ENCODE data around the gene CACNA1C. TPM values are rescaled to one million over a fixed set of nuclear protein-coding genes. Genes with fewer than 3 reads are reported as not detected.

Gene CACNA1C
- total and polyA plus RNA-seq, 10 of the 15 experiments (the other 5 are each of a cell fraction or from before 2014, with no cell fraction given): under 0.01 to 0.15 (median 0.09) TPM; not detected in 5

DNA sequence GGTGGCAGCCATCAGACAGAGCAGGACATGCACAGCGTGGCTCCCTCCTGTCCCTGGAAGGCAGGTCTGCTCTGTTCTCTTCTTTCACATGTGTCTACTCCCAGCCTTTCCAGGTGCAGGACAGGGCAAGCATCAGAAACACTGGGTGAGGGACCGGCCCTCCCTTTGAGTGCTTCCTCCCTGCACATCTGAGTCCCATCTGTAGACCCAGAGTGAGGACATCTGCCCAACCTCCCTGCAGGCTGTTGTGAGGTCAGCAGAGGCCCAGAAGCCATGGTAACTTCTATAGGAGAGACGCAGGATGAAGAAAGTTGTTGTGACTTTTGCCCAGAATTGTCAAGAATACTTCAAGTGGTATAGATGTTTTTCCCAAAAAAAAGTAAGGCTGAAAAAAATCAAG is 282.7 kb downstream of the CACNA1C start:
- CTCF ChIA-PET: interaction anchor here (0.6 kb wide), 1 partner anchor 1727 kb away, joined by 4 read pairs; no protein-coding TSS in a partner anchor
- TF ChIP-seq SMARCA5 (IDR thresholded peaks at IDR 0.05): no peak
- TF ChIP-seq, protein P1, sequence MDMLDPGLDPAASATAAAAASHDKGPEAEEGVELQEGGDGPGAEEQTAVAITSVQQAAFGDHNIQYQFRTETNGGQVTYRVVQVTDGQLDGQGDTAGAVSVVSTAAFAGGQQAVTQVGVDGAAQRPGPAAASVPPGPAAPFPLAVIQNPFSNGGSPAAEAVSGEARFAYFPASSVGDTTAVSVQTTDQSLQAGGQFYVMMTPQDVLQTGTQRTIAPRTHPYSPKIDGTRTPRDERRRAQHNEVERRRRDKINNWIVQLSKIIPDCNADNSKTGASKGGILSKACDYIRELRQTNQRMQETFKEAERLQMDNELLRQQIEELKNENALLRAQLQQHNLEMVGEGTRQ (IDR thresholded peaks at IDR 0.05; ENCODE audit: borderline replicate concordance, low read depth, low read length): no peak
- TF ChIP-seq, protein P2, sequence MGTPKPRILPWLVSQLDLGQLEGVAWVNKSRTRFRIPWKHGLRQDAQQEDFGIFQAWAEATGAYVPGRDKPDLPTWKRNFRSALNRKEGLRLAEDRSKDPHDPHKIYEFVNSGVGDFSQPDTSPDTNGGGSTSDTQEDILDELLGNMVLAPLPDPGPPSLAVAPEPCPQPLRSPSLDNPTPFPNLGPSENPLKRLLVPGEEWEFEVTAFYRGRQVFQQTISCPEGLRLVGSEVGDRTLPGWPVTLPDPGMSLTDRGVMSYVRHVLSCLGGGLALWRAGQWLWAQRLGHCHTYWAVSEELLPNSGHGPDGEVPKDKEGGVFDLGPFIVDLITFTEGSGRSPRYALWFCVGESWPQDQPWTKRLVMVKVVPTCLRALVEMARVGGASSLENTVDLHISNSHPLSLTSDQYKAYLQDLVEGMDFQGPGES (IDR thresholded peaks at IDR 0.05): no peak
- Histone ChIP-seq H3K27me3 (replicated peaks in 1 of 2; ENCODE audit: control insufficient read depth in 2 of 2, insufficient read depth in 2 of 2, low read length in 1 of 2) (no peaks in the 10 kb centered on the region), H3K4me2 (ENCODE audit: control insufficient read depth, insufficient read depth) (peak overlapping the region; percentile 9; the same call in 1 of the 2 replicates), H3K9ac (ENCODE audit: control insufficient read depth, insufficient read depth, low read length) (no peak overlapping the region), H4K20me1 (ENCODE audit: control insufficient read depth, insufficient read depth) (no peaks in the 10 kb centered on the region), H2AFZ (ENCODE audit: control insufficient read depth, low read depth, low read length) (no peak overlapping the region), H3K4me3 (no peak overlapping the region), H3K4me1 (ENCODE audit: control insufficient read depth, insufficient read depth, low read length) (peaks cover 25% of the 10 kb centered on the region), H3K36me3 (ENCODE audit: control insufficient read depth in 2 of 2, insufficient read depth in 2 of 2, low read length in 1 of 2) (no peaks in the 10 kb centered on the region), H3K27ac (ENCODE audit: control insufficient read depth, insufficient read depth) (no peak overlapping the region), H3K9me3 (replicated peaks; ENCODE audit: control insufficient read depth, insufficient read depth, low read length) (no peaks in the 10 kb centered on the region; the same call in 2 of the 3 replicates), H3K79me2 (ENCODE audit: control insufficient read depth, insufficient read depth, low read length) (no peaks in the 10 kb centered on the region)
- POLR2A ChIA-PET: no interaction called here
- no TSS peak for BruUV-seq (replicated peaks)
- intact Hi-C loops (cut with micrococcal nuclease; ENCODE audit: unreplicated experiment): no loop called here
- no peak for ATAC-seq
- FAIRE-seq: no peak
- in situ Hi-C loops (cut with MboI): no loop called here
- WGBS (ENCODE audit: insufficient coverage, insufficient replicate concordance, low lambda C conversion rate, missing lambda C conversion rate): 80% methylated on average over 3 of the region's 3 CpGs
- RAD21 ChIA-PET (ENCODE audit: unreplicated experiment): no interaction called here
- DNase-seq (ENCODE audit: low read depth, low spot score): no peak
- SMC1A ChIA-PET (ENCODE audit: uncharacterized antibody, unreplicated experiment): interaction anchor here (0.9 to 1.0 kb wide), 2 partner anchors 23 to 1025 kb away, joined by 3 to 4 read pairs; no protein-coding TSS in a partner anchor

DNA sequence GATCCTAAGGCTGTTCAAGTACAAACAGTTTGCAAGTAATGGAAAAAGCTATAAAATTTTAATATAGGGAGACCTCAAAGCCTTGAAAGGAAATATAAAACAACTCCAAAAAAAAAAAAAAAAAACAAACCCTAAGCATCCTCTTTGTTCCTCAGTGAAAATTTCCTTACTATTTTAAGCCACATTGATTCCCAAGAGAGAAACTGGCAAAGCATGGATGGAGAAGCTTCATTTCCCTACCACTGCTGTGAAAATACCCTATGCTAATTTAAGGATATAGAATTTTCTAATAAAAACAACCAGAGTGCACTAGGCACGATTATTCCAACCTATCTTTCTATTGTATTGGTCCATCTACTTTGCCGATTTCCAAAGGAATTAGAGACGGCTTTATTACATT is 283.1 kb downstream of the CACNA1C start:
- FAIRE-seq (no peak), DNase-seq (ENCODE audit: low read depth, low spot score) (no peak), ATAC-seq (no peak; the same call in 2 of the 3 replicates)
- Histone ChIP-seq H3K79me2 (ENCODE audit: control insufficient read depth, insufficient read depth, low read length) (no peaks in the 10 kb centered on the region), H4K20me1 (ENCODE audit: control insufficient read depth, insufficient read depth) (no peaks in the 10 kb centered on the region), H3K36me3 (ENCODE audit: control insufficient read depth in 2 of 2, insufficient read depth in 2 of 2, low read length in 1 of 2) (no peaks in the 10 kb centered on the region), H3K9ac (ENCODE audit: control insufficient read depth, insufficient read depth, low read length) (no peak overlapping the region), H3K27ac (ENCODE audit: control insufficient read depth, insufficient read depth) (no peak overlapping the region; the same call in 1 of the 2 replicates), H3K4me3 (peak overlapping the region; percentile 22; the same call in 1 of the 2 replicates), H3K27me3 (replicated peaks in 1 of 2; ENCODE audit: control insufficient read depth in 2 of 2, insufficient read depth in 2 of 2, low read length in 1 of 2) (no peaks in the 10 kb centered on the region), H2AFZ (ENCODE audit: control insufficient read depth, low read depth, low read length) (no peak overlapping the region), H3K9me3 (replicated peaks; ENCODE audit: control insufficient read depth, insufficient read depth, low read length) (no peaks in the 10 kb centered on the region; the same call in 2 of the 3 replicates), H3K4me2 (ENCODE audit: control insufficient read depth, insufficient read depth) (peak overlapping the region; percentile 91), H3K4me1 (ENCODE audit: control insufficient read depth, insufficient read depth, low read length) (peaks cover 25% of the 10 kb centered on the region)
- ChIA-PET CTCF (interaction anchor here (0.6 kb wide), 1 partner anchor 1727 kb away, joined by 4 read pairs; no protein-coding TSS in a partner anchor), POLR2A (interaction anchor here (0.7 kb wide), 1 partner anchor 186 kb away, joined by 5 read pairs; no protein-coding TSS in a partner anchor), SMC1A (ENCODE audit: uncharacterized antibody, unreplicated experiment) (interaction anchor here (0.9 to 1.0 kb wide), 2 partner anchors 23 to 1025 kb away, joined by 3 to 4 read pairs; no protein-coding TSS in a partner anchor), RAD21 (ENCODE audit: unreplicated experiment) (no interaction called here)
- intact Hi-C loops (cut with micrococcal nuclease; ENCODE audit: unreplicated experiment) (no loop called here), in situ Hi-C loops (cut with MboI) (no loop called here)
- no TSS peak for BruUV-seq (replicated peaks)
- 13% methylated on average over 3 of the region's 3 CpGs for WGBS (ENCODE audit: insufficient coverage, insufficient replicate concordance, low lambda C conversion rate, missing lambda C conversion rate)
- TF ChIP-seq IKZF1 (conservative IDR thresholded peaks at IDR 0.05) (no peak), BMI1 (IDR thresholded peaks at IDR 0.05; ENCODE audit: borderline replicate concordance) (no peak), CBFB (IDR thresholded peaks at IDR 0.05; ENCODE audit: low read depth) (no peak), ZNF622 (IDR thresholded peaks at IDR 0.05) (no peak), SPI1 (IDR thresholded peaks at IDR 0.05; ENCODE audit: borderline replicate concordance, insufficient read depth, low read depth, low read length) (no peak), CBX5 (IDR thresholded peaks at IDR 0.05; ENCODE audit: low read depth) (no peak)
- TF ChIP-seq, protein P3, sequence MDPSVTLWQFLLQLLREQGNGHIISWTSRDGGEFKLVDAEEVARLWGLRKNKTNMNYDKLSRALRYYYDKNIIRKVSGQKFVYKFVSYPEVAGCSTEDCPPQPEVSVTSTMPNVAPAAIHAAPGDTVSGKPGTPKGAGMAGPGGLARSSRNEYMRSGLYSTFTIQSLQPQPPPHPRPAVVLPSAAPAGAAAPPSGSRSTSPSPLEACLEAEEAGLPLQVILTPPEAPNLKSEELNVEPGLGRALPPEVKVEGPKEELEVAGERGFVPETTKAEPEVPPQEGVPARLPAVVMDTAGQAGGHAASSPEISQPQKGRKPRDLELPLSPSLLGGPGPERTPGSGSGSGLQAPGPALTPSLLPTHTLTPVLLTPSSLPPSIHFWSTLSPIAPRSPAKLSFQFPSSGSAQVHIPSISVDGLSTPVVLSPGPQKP (IDR thresholded peaks at IDR 0.05; ENCODE audit: low read depth, low read length): no peak
- TF ChIP-seq, protein P4, sequence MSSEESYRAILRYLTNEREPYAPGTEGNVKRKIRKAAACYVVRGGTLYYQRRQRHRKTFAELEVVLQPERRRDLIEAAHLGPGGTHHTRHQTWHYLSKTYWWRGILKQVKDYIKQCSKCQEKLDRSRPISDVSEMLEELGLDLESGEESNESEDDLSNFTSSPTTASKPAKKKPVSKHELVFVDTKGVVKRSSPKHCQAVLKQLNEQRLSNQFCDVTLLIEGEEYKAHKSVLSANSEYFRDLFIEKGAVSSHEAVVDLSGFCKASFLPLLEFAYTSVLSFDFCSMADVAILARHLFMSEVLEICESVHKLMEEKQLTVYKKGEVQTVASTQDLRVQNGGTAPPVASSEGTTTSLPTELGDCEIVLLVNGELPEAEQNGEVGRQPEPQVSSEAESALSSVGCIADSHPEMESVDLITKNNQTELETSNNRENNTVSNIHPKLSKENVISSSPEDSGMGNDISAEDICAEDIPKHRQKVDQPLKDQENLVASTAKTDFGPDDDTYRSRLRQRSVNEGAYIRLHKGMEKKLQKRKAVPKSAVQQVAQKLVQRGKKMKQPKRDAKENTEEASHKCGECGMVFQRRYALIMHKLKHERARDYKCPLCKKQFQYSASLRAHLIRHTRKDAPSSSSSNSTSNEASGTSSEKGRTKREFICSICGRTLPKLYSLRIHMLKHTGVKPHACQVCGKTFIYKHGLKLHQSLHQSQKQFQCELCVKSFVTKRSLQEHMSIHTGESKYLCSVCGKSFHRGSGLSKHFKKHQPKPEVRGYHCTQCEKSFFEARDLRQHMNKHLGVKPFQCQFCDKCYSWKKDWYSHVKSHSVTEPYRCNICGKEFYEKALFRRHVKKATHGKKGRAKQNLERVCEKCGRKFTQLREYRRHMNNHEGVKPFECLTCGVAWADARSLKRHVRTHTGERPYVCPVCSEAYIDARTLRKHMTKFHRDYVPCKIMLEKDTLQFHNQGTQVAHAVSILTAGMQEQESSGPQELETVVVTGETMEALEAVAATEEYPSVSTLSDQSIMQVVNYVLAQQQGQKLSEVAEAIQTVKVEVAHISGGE (CRISPR knock-in tag; IDR thresholded peaks at IDR 0.05): no peak

Data from GM12878 (cell line).